GM10266 (cell line): ENCODE data around the gene TTF2.

ENCODE experiments used
- DNase-seq: peaks from one replicate; pipeline ENCODE4 v3.0.0; 2012; ENCODE audit errors: extremely low spot score
- CTCF ChIP-seq: IDR thresholded peaks from 2 replicates; pipeline ENCODE4 v1.5.1; 2012; ENCODE audit warnings: mild to moderate bottlenecking, low read depth; ENCODE audit not compliant: control insufficient read depth, insufficient read depth; ENCODE audit errors: missing control alignments

TTF2 gene

GRCh38 chr1:117128323-117129079, 68.4 kb downstream of the TTF2 start:
- TF ChIP-seq CTCF, result peak; percentile 51
- peak; percentile 38 for DNase-seq

GRCh38 chr1:117130526-117130925, 70.4 kb downstream of the TTF2 start:
- TF ChIP-seq CTCF, result no peak
- DNase-seq, result no peak

GRCh38 chr1:117135329-117135728, 75.2 kb downstream of the TTF2 start:
- no peak for TF ChIP-seq CTCF
- no peak for DNase-seq

GRCh38 chr1:117136749-117137148, 76.6 kb downstream of the TTF2 start:
- DNase-seq, result no peak
- TF ChIP-seq CTCF, result no peak

GRCh38 chr1:117137281-117137855, 77.2 kb downstream of the TTF2 start:
- DNase-seq, result no peak
- no peak for TF ChIP-seq CTCF

- TF ChIP-seq CTCF, result no peak
- DNase-seq, result no peak
Measured at GRCh38 chr1:117138106-117138505, 78.0 kb downstream of the TTF2 start.

- no peak for DNase-seq
- no peak for TF ChIP-seq CTCF
Measured at GRCh38 chr1:117138561-117138960, 78.4 kb downstream of the TTF2 start.
